ENCODE data around the gene NTM.

The NTM gene

DNA sequence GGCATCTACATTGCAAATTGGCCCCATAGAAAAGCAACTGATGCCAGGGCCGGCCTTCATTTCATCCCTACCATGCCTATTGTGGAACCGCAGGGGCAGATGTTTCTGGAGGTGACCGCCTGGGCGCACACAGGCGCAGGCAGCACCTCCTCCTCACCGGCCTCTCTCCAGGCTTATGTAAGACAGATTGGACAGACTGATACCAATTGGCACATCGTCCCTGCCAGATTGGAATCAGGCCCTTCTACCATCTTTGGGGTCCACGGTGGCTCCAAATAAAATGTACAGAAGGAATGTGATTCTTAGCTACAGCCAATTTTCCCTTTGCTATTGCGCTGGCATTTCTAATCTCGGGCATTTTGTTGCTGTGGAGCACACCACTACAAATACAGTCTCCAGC, 732.6 kb downstream of the NTM start:
- DNase-seq: no peak

DNA sequence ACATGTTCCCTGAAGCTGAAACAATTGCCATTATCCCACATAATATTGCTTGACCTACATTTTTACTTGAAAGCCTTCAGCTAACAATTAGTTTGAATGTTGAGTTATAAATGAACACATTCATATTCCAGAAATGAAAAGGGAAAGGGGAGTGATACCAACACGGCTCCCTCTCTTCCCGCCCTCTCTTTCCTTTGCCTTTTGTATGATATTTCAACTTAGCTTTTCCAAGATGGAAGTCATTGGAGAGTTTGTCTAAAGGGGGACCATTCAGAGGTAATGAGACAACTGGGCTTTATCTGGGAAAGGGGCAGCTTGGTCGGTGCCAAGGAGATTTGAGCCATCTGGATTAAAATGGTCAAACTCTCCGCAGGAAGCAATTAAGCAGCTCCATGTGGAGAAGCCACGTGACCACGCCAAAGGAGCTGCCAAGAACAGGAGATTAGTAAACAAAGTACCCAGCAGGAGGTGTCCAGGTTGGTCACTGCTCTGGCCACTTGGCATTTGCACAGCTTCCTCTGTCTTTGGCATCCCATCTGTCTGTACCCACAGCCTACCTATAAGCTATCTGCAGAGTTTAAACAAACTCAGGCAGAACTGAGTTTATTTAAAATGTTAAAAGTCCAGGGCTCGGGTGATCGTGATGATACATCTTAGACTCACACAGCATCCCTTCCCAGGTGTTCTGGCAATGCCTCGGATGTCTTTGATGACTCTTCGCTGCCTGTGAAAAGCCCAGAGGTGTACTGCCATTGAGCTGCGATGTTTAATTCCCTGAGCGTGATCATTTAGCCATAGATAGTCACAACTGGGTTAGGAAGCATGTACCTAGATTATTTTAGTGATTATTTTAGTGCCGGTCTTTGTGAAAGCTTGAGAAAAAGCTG, 735.9 kb downstream of the NTM start:
- DNase-seq: no peak

DNA sequence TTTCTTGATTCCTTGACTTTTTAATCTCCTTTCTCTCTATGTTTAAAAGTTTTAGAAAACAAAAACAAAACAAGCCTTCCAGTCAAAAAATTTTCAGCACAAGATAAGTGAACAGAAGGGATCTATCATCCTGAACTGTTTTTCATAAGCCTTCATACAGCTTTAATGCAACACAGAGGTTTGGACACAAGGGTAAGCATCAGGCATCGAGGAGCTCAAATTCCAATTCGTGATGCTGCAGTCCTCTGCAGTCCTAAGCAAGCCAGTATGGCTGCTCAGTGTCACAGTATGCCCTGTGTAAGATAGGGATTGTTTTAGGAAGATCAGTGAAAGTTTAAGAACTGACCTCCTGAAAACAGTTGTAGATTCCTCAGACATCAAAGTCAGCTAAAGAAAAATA, 740.9 kb downstream of the NTM start:
- DNase-seq: no peak

DNA sequence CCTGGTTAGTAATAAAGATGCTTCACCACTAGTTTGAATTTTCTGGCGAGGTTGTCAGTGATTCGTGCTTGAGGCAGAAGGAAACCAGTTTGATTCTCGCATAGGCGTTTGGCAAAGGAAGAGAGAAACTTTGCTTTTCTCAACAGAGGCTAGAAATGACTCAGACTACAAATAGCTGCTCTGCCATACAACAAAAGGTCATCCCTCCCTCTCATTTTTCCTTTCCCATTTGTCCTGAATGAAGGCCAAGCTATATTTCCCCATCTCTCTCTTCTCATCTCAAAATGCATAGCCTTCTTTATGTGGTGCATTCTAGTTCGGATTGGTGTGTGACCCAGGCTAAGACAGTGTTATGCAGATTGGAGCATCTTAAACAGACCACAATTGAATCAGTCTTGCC, 741.4 kb downstream of the NTM start:
- DNase-seq: no peak

DNA sequence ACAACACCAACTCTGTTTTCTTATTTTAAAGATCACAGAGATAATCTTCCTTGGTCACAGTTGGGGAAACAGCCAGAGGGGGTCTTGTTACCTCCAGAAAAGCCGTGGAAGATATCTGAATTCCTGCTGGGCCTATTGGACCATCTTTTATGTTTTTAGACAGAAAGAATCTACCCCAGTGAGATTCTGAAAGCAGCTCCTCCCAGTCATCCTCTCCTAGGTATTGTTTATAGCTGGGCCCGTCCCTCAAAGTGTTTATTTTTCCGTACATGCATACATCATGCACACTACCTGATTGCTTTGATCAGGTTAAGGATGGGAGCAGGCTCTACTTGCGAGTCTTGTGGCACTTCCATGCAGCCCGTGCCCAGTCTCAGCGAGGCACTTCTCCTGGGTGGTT, 742.4 kb downstream of the NTM start:
- DNase-seq: no peak

DNA sequence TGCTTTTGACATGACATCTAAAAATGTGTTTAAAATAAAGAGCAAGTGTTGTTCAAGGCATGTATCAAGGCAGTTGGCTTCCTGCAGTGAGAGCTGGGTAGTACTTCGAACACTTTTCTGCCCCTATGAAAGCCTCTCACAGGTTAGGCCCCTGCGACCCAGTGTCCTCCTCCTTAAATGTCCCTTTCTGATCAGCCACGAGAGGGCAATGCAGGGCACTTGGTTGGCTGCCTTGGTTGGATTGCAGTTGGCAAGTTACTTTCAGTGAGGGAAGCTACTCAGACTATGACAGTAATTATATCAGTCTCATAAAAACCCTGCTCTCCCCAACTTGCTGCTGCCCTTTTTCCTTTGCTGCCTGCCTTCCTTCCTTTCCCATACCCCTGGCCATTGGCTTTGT, 743.8 kb downstream of the NTM start:
- DNase-seq: peak; percentile 24

DNA sequence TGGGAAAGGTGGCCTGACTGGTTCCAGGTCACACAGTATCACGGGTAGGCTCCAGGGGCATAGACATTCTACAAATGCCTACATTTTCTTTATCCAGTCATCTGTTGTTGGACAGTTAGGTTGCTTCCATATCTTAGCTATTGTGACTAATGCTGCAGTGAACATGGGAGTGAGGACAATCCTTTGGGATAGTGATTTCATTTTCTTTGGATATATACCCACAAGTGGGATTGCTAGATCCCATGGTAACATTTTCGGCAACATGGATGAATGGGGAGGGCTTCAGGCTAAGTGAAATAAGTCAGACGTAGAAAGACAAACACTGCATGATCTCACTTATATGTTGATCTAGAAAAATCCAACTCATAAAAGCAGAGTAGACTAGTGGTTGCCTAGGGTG, 744.3 kb downstream of the NTM start:
- no peak for DNase-seq

DNA sequence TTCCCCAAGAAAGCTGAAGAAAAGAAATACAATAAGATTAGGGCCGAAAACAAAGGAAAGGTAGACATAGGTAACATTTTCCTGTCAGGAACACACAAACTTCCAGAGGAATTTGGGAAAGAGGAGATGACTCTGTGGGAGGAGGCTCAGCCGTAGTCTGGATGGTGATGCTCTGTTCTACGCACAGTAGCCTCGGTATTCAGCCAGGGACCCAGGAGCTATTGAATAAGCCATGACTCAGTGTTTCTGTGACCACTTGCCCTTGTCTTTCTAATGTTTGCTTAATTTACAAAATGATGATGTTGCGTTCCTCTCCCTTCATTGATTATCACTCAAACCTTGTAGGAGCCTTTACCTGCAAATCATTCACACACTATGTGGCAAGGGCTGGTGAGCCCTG, 745.0 kb downstream of the NTM start:
- DNase-seq: no peak

DNA sequence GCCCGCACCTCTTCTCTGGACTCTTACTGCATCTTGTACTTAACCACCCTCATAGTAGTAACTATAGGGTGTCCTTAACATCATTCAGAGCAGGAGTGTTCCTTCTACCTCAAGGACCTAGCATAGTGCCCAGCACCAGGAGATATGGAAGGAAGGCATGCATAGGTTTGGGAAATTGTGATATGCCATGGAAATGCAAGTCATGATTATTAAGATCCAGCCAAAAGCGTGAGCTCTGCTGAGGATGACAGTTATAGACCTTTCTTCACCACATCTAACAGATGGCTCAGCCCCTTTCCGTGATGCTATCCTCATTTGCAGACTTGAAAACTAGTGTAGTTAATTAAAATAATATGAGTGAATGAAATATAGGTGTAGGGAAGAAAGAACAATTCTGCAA, 746.1 kb downstream of the NTM start:
- no peak for DNase-seq

DNA sequence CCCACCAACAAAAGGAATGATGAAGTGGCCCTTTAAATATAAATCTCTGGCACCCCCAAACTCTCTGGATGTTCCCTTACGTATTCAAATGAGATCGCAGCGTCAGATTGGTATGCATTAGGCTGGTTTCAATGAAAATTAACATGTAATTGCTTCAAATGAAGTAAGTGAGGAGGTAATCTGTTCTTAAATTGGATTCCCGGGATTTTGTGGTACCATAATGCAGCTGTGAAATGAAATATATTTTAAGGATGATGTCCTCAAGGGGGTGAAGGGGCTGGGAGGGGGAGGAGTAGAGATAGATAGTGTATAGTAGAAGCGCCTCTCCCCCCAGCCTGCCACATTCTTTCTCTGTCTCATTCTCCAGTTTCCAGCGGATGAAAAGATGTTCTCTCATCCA, 748.2 kb downstream of the NTM start:
- no peak for DNase-seq

DNA sequence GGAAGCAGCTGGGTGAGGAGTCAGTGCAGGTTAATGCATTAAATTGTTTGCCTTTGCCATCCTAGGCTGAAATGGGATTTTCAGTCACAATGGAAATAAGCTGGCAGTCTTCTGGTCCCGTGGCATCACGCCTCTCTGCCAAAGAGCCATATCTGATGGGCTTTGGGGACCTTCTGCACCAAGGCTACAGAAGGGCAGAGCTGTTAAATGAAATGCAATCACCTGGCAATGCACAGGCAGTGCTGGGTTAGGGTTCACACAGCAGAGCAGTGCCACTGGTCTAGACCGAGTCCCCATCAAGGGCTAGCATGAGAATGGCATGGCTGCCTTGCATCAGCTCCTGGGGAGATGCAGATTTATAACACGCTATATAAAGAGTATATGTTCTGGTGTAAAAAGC, 749.2 kb downstream of the NTM start:
- DNase-seq: no peak

DNA sequence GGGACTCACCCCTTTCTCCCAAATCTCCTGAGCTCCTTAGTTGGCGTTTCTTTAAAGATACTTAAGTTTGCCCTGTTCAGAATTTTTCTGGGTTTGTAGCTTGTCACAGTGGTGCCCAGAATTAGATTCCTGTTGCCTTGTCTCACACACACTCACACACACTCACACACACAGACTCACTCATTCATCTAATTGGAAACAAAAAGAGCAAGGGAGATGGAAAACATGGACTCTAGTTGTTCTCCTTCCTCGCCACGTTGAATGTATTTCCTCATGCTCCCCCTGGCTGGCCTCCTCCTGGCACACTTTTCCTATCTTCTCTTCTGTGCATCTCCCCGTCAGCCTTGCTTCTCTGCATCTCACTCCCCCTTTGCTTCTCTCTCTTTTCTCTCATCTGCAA, 752.3 kb downstream of the NTM start:
- no peak for DNase-seq

DNA sequence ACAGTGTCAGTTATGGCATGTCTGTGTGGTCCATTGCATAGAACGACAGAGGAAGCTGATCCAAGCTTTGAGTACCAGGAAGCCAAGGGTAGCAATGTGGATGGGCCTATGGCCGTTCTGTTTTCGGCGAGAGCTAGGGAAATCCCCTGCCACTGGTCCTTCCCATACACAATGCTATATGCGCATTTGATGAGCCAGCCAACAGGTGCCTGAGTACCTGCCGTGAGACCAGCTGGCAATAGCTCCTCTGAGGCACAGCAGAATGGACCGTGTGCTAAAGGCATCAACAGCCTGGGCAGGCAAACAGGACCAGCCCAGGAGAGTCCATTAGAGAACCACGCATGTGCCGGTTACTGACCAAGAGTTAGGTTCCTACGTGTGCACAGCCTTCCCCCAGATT, 753.0 kb downstream of the NTM start:
- no peak for DNase-seq

DNA sequence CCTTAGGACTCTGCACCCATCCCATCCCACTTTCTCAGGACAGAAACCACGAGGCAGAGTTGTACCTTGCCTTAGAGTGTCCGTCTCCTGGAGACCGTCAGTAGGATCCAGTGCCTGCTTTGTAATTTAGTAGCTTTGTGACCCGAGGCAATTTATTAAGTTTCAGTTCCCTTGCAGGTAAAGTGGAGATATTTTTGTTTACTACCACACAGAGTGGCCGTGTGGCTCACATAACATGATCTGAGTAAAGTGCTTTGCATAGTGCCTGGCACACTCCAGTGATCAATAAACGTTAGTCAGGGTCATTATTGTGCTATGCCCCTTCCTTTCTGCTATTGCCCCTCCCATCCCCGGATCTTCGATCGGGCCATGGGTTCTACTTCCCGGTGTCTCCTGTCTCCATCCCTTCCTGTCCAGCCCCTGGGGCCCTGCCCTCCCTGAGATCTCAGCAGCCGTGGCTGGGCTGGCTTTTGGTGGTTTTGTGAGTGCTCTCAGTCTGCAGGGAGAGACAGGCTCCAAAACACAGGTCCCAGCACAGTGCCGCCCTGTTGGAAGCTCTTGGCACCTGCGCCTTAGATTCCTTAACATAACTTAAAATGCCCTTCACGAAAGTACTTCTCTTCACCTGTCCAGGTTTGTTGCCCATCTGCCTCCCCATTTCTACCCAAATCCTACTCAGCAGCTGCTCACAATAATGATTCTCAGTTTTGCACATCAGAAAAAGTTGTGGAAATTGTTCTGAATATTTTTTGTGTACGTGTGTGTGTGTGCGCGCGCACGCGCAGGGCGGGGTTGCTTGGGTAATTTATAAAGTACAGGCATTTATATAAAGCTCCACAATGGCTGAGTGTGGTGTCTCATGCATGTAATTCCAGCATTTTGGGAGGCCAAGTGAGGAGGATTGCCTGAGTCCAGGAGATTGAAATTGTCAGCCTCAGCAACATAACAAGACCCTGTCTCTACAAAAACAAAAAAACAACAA, 753.7 kb downstream of the NTM start:
- DNase-seq: no peak

DNA sequence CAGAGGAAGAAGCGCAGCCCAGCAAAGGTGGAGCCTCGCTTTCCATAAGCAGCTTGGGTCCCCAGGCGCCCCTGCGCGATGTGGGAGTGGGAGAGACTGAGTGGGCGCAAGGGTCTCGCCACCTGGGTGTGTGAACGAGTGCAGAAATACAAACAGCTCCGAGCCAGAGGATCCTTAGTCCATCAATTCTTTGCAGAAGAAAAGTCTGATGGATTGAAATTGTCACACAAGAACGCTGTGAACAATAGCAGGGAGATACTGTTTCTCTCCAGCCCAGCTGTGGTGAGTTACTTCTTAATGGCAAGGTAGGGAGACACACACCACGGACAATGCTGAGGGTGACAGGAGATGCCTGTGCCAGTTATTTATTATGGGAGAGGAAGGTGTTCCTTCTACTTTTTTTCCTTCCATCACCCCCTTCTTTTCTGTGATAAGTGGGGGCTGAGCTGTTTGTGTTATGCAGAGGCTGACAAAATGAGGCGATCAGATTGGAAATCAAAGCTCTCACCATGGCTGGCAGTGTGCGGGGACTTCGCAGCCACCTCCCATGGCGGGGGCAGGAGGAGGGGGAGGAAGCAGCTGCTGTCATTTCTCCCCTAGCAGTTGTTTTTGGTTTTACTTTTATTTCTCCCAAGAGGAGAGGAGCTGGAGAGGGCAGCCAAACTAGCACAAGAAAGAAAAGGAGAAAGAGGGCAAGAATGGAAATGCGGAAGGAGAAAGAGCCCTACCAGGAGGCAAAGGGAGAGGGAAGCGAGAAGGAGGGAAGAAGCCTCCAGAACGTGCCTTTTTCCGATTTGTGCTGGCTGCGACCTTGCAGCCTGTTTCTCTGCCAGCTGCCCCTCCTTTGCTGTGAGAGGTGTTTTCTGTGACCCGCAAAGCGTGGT, 755.8 kb downstream of the NTM start:
- DNase-seq: no peak

DNA sequence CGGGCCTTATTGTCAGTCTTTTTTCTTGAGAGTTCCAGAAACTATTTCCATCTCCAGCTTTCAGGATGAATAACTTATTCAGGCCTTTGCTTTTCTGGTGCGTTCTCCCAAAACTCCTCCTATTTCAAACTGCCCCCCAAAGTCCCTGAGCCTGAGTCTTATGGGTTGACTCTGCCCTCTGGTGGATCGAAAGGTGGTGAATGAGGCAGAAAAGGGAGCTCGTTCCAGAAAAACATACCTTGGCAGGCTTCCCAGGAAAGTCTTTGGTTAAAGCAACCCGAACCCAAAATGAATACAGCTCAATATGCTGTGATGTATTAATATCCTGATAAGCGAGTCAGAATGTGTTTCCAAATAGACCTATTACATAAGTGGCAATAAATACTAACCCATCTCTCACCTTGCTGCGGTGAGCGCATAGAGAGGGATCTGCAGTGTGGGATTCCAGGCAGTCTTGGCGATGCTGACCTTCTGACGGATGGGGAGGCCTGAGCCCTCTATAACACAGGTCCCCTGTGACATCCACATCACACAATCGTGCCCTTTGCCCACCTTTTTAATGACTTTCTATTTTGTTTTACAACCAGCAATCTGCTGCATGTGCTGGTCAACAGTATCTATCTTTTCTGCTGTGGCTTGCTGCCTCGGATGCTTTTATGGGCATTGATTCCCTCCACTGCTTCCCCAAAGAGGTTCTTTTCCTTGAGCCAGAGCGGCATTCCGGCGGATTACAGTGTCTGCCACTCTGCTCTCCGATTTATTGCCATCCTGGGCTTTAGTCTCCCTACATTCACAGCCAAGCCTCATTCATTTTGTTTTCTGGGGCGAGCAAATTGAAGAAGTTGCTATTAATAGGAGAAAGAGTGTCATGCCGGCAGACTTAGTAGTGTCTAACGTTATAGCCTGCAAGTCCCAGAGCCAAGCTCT, 756.8 kb downstream of the NTM start:
- peak; percentile 14 for DNase-seq

DNA sequence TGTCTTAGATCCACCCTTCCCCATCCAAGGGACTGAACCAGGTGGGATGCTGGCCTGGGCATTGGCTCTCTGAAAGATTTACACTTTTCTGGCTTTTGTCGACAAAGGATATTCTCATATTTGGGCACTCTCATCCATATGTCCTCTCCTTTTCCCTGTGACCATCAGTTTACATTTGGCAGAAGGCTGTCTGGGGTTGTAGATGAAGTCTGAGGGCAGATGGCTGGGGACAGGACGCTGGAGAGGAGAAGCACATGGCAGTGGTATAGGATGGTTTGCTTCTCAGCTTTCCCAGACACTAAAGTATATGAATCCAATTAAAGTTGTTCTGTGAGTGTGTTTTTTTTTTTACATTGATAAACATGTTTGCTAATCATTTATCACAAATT, 757.5 kb downstream of the NTM start:
- no peak for DNase-seq

DNA sequence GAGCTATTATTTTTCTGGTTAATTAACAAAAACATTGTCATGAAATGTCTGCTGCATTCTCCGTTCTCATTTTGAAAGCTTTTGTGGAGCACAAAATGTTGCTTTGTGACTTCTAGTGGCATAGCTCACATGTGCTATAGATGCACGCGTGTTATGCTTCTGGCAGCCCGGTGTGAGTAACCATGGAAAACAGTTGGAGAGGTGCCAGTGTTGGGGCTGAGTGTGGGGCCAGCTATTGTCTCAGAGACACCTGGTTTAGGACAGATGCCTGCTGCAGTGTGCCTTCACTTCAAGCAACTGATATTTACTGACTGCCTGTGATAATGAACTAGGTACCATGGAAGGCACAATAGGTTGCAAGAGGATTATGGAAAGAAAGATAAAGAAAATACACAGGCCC, 760.6 kb downstream of the NTM start:
- DNase-seq: no peak

DNA sequence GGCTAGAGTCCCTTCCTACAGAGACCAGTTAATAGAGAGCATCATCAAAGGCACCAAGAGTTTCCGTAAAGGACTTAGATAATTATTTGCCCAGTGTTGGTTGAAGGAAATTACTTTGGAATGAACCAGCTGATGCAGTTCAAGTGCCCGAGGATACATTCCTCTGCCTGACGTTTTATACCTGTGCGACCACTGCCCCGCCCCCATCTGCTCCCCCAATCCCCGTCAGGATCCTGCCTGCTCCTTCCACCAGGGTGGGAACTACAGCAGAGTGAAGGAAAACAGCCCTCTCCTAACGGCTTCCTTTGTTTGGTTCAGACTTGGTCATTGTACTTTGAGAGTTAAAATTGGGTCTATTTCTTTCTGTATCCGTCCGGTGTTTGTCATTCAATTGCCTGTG, 761.5 kb downstream of the NTM start:
- DNase-seq: no peak

DNA sequence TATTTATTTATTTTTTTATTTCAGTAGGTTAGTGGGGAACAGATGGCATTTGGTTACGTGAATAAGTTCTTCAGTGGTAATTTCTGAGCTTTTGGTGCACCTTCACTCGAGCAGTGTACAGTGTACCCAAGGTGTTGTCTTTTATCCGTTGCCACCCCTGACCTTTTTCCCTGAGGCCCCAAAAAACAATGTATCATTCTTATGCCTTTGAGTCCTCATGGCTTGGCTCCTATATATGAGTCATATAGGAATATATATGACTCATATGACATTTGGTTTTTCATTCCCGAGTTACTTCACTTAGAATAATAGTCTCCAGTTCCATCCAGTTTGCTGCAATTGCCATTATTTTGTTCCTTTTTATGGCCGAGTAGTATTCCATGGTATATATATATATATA, 763.9 kb downstream of the NTM start:
- no peak for DNase-seq

DNA sequence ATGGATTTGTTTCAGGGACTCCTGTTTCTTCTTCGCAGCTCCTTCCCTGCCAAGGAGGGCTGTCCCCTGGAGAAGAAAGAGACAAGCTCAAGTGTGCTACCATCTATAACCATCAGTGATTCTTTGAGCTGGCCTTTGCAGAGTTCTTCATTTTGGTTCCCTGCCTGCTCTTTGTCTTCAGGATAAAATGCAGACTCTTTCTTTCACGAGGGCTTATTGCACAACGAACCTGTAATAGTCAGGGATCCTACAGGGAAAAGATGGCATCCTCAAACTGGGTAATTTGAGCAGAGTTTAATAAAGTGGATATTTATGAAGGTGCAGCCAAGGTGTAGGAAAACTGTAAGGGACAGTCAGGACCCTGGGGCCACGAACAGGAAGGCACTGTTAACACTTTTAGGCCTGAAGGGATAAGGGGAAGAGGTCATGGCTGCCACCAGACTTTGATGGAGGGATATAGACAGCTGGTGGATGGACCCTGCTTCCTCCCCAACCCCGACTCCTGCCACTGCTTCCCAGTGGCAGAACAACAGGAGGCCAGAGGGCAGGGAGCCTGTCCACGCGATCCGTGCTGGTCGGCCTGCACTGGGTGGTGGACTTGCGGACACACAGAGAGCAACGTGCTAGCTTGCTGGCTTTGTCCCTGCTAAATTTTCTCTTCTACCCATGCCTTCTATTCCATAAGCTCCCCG, 767.0 kb downstream of the NTM start:
- no peak for DNase-seq
